Activated T-helper 9 cell treated with anti-CD3 and anti-CD28 coated beads, Interleukin-2, amount 50 U/mL, for 16 hours (primary cell): ENCODE data around the gene GPRIN2.
"Not testable (repeated sequence)": the region's sequence is repeated elsewhere in the genome, so short reads cannot be mapped to it uniquely, and the experiment has no call there.

Experiments
- DNase-seq: peaks from one replicate; pipeline ENCODE4 v3.0.0-alpha.2; 2020; ENCODE audit warnings: low read depth

The GPRIN2 gene

GRCh38 chr10:46537309-46537708 lies 19.1 kb downstream of the GPRIN2 start:
- no peak for DNase-seq

- DNase-seq: no peak
Measured at GRCh38 chr10:46536781-46537180, 19.7 kb downstream of the GPRIN2 start.

- no peak for DNase-seq
Measured at GRCh38 chr10:46536171-46536570, 20.3 kb downstream of the GPRIN2 start.

GRCh38 chr10:46534828-46535524 lies 21.5 kb downstream of the GPRIN2 start:
- no peak for DNase-seq

- DNase-seq: not testable (repeated sequence)
Measured at GRCh38 chr10:46532256-46532655, 24.2 kb downstream of the GPRIN2 start.

- no peak for DNase-seq
Measured at GRCh38 chr10:46530249-46531186, 25.9 kb downstream of the GPRIN2 start.

- DNase-seq: not testable (repeated sequence)
Measured at GRCh38 chr10:46529742-46530141, 26.7 kb downstream of the GPRIN2 start.

- no peak for DNase-seq
Measured at GRCh38 chr10:46528675-46529615, 27.5 kb downstream of the GPRIN2 start.

- no peak for DNase-seq
Measured at GRCh38 chr10:46528171-46528671, 28.2 kb downstream of the GPRIN2 start.

- no peak for DNase-seq
Measured at GRCh38 chr10:46527241-46527811, 29.1 kb downstream of the GPRIN2 start.

- no peak for DNase-seq
Measured at GRCh38 chr10:46526682-46527038, 29.8 kb downstream of the GPRIN2 start.

GRCh38 chr10:46525824-46526681 lies 30.4 kb downstream of the GPRIN2 start:
- no peak for DNase-seq

GRCh38 chr10:46525177-46525823 lies 31.2 kb downstream of the GPRIN2 start:
- no peak for DNase-seq

- DNase-seq: no peak
Measured at GRCh38 chr10:46524472-46525176, 31.8 kb downstream of the GPRIN2 start.

- DNase-seq: no peak
Measured at GRCh38 chr10:46523962-46524471, 32.4 kb downstream of the GPRIN2 start.

- DNase-seq: no peak
Measured at GRCh38 chr10:46523119-46523961, 33.1 kb downstream of the GPRIN2 start.

GRCh38 chr10:46522295-46523118 lies 34.0 kb downstream of the GPRIN2 start:
- DNase-seq: no peak
